ENCODE measurements around the gene ABCA12.

Gene ABCA12

DNA sequence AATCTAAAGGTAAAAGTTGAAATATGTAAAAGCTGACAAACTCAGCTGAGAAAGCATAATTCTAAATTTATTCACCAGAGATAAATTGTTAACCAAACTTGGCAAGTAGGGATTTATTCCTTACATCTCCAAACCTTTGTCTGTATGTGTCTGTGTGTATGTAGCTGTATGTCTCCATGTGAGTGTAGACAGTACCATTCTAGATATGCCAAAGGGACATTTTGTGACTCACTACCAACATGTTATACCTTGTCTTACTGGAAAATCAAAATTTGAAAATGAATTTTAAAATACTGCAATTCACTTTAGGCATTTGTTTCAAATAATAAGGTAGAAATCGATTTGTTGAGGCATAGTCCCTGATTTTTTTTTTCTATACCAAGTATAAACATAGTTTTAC, 102.1 kb downstream of the ABCA12 start:
- DNase-seq: no peak

DNA sequence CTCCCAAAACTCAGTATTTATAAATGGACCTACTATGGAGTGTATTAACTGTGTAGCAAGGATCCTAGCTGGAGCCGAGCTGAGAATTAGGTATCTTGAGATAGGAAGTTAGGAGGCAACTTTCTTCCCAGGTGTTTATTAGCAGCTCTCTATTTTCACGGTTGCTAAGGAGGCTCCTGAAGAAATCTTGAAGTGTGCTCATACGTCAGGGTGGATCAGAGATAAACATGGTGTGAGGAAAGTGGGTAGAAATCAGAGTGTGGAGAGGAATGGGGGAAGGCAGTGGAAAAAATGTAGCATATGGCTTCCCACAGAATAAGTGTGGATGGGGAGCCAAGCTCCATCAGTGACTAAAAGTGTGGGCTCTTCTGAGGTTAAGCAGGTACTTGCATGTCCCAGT, 104.3 kb downstream of the ABCA12 start:
- no peak for DNase-seq

DNA sequence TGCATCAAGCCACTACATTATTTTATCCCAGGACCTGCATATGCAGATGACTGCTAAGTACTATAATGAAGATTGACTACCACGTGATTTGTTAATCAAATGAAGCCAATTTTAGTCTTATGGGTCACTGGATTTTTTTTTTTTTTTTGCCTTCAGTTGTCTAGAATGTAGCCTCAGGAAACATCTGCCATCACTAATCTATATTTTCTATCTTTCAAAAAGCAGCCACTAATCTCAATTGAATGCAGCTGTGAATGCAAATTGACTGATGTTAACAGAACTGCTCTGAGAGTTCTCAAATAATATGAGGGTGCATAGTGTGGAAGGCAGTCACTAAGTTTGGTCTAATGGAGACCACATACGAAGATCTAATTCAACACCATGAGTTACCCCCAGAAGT, 106.3 kb downstream of the ABCA12 start:
- no peak for DNase-seq

DNA sequence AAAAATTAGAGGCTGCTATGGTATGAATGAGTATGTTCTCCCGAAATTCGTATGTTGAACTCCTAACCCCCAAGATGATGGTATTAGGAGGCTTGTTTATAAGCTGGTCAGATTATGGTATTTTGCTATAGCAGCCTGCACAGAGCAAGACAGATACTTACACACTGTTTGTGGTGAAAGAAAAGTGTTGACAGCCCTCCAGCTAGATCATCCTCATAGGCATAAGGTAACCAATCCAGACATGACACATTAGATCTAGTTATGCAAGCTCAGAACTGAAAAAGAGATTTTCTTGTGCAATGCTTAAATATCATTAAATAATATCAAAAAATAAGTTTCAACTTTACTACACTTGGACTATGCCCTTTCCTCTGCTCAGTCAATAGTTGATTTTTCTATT, 107.1 kb downstream of the ABCA12 start:
- no peak for DNase-seq

DNA sequence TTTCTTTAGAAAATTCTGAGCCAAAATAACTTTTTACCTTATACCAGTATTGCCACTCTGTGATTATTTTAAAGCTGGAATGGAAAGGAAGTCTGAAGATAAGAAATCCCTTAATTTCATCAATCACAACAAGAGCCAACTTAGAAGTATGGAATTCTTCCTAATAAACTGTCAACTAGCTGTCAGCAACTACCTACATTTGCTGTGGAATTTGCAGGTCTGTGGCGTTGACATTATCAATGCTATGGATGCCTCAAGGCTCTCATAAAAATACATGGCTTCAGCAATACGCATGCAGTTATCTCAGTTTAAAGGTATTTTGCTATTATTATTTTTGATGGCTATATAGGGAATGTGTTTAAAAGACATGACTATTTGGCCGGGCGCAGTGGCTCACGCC, 108.5 kb downstream of the ABCA12 start:
- no peak for DNase-seq

DNA sequence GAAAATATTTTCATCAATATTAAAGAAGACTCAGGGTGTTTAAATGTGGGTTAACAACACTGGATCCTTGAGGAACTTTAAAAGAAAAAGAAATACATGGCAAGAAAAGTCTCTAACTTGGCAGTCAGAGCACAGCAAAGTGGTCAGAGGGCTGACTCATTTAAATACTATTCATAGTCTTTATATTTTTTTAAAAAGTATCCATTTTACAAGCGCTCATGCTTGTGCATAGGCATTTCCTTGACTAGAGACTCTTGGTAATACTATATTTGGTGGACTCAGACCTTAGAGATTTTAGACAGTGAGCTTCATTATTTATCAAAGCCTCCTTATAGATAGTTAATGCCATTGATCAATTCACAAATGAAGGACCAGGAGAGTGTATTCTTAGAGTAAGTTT, 110.2 kb downstream of the ABCA12 start:
- no peak for DNase-seq

DNA sequence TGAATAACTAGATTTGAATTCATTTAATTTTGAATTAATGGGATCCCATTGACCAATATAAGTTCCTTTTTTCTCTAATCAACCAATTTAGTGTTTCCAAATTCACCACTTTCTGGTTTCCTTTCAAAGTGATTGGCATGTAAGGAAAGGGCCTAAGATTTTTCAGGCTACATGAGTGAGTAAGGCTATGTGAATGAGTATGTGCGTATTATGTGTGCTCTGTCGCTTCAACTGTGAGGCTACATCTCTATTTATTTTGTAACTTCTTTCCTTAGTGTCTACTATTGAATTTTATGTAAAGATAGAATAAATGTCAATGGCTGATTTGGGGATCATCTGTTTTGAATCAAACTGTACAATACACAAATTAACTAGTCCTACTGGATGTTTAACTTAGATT, 110.6 kb downstream of the ABCA12 start:
- DNase-seq: no peak

DNA sequence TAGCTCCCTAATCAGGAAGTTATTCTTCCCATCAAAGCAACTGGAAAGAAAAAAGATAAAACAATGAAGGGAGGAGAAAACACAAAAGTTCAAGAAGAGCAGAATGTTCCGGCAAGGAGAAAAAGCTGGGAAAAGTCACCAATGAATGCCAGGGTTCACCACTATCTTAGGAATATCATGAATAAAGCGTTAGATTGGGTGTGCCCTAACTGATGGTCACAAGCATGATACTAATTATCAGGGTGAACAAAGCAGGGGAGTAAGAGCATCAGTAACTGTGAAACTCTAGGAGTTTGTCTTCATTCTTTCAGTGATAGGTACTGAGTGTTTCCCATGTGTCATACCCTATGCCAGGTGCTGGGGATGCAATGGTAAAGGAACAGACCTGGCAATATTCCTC, 115.5 kb downstream of the ABCA12 start:
- no peak for DNase-seq

DNA sequence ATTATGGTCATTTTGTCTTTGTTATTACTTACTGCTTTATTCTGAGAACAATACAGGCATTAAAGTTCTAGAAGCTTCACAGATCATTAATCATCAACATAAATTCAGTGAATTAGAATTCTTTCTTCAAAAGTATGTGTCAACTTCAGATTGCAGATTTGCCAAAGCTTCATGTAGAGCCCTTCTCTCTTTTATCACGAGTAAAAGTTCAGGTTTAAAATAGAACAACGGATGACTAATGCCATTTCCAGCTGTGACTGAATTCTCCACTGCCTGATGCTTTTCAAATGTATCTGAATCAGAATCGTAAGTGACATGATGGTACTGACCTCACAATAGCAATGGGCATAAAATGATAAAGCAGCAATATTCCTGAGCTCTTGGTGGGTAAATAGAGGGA, 116.0 kb downstream of the ABCA12 start:
- no peak for DNase-seq

DNA sequence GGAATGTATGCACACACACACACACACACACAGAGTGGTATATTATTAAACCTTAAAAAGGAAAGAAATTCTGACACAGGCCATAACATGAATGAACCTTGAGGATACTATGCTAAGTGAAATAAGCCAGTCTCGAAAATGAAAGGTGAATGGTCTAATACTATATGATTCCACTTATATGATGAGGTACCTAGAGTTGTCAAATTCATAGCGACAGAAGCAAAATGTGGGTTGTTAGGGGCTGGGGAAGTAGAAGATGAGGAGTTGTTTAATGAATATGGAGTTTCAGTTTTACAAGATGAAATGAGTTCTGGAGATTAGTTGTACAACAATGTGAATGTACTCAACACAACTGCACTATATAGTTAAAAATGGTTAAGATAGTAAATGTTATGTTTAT, 118.1 kb downstream of the ABCA12 start:
- DNase-seq: no peak

DNA sequence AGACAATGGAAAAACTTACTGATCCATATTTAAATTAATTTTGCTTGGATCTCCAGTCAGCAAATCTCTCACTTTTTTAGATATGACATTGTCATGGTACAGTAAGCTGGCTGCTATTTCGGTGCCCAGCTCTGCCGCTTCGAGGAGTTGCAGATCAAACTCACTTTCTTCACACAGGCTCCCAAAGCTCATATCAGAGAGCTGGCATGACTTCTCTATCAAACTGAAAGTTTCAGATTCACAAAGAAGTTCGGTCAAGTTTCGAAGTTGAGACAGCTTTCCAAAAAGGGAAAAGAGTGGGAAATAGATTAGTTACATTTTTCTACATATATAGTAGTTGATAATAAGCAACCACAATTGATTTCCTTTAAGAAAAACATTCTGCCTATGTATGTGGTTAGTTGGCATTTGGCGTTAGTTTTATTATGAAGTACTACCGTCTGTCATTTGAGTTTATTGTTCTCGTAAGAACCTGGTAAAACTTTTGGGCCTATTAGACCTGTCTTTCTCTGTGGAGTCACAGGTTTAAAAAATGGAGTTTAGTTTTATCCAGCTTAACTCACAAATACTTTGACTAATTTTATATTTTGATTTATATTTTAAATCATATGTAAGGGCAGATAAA, 118.8 kb downstream of the ABCA12 start:
- DNase-seq: no peak

DNA sequence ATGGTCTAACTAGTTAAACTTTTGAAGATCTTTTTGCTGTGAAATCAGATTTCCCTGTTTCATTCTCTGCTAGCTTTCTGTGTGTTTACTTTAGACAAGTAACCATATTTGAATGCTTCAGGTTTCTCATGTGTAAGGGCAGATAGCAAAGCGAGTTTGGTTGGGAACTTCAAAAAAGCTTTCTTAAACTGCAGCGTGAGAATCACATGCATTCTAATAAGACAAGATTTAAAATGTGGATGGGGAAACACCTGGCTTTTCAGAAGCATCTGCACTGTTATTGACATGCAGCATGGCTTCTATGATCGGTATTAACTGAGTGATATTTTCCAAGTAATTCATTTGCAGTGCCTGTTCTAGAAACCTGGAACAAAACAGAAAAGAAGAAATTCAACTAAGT, 119.3 kb downstream of the ABCA12 start:
- DNase-seq: no peak

DNA sequence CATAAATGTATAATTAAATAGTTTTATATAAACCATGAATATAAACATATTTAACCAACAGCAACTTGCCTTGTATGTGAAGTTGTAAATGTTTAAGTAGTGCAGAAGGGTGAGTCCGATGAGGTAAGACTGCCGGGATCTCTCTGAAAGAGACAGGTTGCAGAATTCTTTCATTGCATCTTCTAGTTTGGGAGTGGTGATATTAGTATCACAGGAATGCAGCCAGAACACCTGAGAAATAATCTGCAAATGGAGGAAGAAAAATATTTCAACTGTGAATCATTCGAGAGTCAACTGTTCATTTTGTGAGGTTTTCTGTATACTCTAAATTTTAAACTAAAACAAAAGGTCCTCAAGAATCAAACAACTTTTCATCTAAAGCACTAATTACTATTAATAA, 123.0 kb downstream of the ABCA12 start:
- DNase-seq: no peak

DNA sequence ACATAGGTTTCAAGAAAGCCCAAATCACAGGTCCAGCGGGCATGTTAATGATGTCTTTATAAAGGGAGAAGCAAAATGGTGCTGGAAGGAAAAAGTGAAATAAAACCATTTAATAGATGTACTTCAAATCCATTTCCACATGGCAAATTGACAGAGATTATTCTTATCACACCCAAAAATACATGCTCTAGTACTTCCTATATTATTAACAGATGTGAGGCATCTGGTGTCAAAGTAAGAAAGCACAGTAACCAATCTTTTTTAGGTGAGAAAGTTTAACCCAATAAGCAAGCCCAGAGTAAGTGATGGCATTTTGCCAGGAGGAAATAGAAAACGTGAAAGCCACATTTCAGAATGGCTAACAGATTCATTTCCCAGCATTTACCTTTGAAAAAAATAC, 128.0 kb downstream of the ABCA12 start:
- no peak for DNase-seq

DNA sequence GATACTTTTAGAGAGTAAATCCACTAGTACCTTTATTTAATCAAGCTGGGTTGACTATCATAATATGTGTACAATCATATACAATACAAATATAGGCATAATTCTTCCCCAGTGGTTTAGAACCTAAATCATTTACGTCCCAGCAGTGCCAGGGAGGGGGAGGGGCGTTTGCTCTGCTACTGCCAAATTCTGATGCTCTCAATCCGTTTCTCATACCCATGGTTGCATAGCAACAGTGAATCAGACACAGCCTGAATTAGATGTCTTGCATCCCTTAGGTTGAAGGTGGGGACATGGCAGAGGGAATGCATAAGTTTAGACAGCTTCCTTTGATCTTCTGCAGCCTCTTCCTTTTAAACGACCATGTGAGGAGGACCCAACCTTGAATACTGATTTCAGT, 135.4 kb downstream of the ABCA12 start:
- DNase-seq: no peak

DNA sequence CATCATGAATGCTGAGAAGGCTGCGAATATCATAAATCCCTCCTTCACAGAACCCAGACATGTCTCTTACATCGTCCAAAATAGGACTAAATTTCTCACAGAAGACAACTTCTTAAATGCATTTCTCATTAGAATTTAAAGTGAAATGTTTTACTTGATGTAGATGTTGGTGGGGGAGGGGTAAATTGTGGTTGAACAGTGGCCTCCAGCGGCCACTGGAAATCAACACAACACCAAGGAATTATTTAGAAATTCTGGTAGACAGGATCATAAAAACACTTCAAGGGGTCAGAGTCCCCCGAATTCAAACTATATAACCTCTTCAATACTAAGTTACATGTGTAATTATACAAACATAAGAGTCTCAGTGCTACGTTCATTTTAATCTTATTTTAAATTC, 135.9 kb downstream of the ABCA12 start:
- no peak for DNase-seq

DNA sequence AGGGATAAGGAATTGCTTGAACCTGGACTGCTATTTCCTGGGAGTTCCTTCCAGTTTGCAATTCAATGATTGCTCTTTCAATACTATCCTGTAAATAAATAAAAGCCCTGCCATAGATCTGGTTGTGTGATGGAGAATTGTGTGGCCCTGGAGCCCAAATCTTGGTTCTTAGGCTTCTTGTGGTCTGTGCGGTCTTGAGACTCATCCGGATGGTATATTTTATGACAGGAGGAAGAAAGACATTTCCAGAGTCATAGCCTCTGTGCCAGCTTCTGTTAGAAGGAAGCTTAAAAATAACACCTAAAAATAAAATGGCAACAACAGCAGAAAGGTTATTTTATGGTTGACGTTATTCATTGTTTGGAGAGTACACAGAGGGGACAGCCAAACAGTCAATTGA, 137.7 kb downstream of the ABCA12 start:
- DNase-seq: no peak

DNA sequence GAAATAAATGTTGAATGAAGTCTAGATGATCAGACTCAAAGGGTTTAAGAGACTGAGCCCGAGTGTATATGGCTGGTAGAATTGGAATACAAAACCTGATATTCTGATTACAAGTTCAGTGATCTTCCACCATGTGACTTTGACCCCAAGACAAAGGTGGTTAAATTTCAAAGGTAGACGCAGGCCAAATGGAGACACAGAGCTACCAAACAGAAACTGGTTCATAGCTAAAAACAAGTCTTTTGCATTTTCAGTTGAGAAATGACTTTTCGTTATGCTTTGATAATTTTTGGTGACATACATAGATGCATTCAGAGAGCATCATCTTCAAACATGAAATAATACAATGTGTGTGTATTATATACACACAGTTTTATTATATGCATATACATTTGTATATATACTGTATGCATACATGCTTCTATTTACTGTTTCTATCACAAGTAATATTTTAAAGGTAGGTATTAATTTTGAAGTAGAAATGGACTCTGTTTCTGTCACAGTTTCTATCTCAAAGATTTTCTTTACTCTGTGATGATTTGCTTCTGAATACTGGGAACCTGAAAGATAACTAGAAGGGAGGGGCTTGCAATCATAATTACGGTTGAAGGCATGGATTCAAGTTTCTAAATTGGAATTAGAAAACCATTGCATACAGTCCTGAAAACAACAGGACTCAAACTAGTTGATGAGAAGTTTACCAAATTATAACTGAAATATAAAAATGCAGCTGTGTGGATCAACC, 142.3 kb downstream of the ABCA12 start:
- DNase-seq: no peak

DNA sequence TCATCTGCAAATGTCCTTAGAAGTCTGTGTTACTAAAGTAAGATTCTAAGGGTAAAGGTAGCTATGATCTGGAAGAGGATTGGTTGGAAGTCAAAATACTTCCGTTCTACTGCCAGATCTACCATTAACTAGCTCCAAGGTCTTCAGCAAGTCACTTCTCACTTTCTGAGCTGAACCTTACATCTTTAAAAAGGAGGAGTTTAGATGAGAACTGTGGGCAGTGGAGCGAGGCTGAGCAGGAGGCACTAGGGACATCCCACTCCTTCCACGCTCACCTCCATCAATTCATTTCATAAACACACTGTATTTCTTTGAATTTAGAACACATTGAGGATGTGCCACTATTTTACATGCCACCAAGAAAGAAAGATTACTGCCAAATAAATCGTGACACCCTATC, 143.0 kb downstream of the ABCA12 start:
- DNase-seq: no peak

DNA sequence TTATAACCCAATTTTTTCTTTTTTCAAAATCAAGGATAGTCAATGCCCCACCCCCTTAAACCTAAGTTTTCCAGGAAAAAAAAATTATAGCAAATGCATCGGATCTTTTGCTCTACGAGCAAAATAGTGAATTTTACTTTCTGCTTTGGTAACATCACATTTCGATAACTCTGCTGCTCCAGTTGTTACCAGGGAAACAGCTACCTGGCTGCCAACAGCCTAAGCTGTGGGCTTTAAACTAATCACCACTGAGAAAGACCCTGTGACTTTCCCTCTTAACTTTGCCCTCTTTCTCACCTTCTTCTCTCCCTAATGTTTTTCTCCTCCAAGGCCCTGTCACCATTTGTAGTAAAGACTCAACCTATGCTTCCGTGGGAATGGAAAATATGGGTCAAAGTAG, 145.5 kb downstream of the ABCA12 start:
- DNase-seq: no peak

DNA sequence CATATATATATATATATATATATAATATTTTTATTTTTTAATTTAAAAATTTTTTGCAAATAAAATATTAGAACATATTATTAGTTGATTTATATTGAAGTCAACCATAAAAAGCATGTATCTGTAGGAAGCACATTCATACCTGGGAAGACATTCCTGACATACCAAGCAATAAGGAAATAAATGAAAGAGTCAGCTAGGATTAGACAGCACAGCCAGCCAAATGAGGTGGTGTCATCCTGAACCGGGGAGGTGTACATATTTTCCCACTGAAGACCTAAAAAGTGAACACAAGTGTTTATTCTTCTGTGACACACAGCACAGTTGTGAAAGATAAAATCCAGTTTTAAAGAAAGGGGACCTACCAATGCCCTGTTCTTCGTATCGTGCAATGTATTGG, 149.2 kb downstream of the ABCA12 start:
- DNase-seq: no peak

DNA sequence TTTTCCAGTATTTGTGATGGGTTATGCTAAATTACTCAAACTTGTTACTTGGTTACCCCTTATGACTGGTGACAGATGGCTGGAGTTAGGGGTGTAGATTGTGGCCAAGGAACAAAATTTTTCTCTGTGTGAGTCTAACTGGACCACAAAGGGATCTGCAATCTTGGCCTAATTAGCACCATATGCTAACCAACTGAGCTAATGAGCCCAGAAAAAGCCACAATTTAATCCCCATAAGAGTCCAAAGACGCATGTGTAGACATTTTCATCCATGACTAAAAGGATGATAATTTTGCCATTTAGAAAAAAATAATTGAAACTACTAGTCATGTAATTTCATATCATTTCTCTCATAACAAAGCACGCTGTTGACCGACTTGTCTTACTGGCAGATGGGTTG, 151.2 kb downstream of the ABCA12 start:
- DNase-seq: no peak

DNA sequence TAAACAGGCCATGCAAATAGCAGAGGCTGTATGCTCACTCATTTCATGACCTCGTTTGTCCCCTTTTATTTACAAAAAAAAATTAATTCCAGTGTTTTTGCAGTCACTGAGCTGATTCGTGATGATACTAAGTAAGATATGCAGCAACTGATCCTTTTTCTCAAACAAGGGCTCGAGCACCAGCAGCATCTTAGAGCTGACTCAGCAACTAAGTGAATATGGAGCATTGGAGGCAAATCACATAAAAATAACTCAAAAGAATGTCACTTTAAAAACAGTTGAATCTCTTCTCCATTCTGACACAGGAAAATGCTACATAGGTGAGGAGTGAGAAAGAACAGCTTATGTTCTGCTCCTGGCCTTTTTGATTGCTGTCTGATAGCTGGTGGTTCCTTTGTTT, 152.8 kb downstream of the ABCA12 start:
- no peak for DNase-seq

DNA sequence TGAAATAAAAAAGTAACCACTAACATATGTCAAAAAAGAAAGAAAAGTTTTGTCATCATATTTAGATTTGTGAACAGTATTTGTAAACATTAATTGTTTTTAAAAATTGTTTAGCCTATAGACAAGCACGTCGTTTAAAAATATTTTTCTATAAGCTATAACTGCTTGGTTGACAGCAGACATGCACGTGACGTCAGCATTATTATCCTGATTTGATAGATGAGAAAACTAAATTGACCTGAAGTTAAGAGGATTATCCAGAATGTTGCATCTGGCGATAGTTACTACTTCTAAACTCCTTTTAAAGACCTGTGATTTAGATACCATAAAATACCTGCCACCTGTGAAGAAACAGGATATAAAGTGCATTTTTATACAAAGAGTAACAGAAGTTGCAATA, 172.0 kb downstream of the ABCA12 start:
- no peak for DNase-seq

DNA sequence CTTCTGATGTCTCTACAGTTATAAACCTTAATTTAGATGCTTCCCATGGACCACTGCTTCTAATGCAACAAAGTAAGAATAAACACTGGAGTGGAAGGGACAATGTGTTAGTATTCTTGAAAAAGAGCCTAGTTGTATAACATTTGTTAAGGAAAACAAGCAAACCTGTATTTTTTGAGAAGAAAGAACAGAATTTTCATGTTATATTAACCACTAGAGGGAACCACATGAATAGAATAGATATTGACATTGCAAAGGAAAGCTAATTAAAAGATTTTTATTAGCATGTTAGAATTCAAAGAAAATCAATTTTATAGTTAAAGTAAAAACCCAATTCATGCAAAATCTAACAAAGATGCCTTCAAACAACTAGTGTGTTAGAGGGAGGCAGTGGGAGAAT, 177.7 kb downstream of the ABCA12 start:
- DNase-seq: no peak
